NCI-H1105 (cell line): ENCODE data around the gene BARHL1.
"Not testable (repeated sequence)": the region's sequence is repeated elsewhere in the genome, so short reads cannot be mapped to it uniquely, and the experiment has no call there.

Experiments
- DNase-seq: peaks from one replicate; lab custom pipeline; 2025; lab: John Stamatoyannopoulos, UW

Gene BARHL1

DNA sequence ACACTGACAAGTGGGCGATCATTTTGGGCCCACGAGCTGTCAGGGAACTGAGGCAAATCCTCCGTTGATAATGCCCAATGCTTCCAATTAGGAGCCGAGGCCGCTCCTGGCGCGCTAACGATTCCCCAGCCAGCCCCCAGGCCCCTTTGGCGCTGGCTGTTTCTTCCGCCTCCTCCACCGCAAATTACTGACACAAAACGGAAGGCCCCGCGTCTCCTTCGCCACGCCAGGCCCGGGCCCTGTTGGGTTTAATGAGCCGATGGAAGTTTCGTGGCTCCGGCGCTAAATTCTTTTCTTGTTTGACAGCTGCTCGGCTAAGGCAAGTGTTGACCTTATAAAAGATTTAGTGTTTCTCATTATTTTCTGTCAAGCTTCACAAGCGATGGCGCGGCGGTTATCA is 25.7 kb upstream of the BARHL1 start:
- no peak for DNase-seq

DNA sequence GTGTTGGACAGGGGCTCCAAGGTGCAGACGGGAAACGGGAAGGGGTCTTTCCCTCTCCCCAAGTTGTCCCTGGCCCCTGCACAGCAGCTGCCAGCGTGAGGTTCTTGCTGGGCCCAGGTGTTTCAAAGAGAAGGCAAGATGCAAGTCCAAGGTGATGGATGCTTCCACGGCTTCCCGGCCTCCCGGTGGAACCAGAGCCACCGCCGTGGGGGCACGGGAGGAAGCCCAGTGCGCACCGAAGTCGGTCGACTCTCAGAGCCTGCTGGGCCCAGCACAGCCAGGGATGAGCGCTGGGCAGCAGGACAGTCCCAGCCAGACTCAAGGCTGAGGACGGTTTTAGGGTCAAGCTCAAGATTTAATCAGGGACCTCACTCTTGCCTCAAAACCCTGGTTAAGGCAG is 25.2 kb upstream of the BARHL1 start:
- no peak for DNase-seq

DNA sequence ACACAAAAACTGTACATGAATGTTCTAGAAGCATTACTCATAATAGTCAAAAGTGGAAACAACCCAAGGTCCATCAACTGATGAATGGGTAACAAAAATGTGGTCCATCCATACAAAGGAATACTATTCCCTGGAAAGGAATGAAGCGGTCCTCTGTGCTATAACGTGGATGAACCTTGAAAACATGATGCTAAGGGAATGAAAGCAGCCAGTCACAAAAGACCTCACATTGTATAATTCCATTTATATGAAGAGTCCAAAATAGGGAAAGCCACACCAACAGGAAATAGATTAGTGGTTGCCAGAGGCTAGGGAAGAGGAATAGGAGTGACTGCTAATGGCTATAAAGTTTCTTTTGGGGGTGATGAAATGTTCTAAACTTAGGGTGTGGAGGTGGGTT is 22.7 kb upstream of the BARHL1 start:
- no peak for DNase-seq

- no peak for DNase-seq
Measured at GRCh38 chr9:132560616-132561202, 21.7 kb upstream of the BARHL1 start.

DNA sequence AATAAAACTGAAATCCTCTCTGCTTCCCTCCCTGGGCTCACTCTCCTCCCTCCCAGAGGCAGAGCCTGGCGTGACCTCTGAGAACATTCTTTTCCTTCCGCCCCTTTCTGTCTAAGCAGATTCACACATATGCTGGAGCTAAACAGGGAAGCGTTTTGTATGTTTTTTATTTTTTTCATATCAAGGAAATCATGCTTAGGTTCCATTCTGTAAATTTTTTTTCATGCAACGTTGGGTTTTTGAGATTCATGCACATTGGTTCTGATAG is 20.2 kb upstream of the BARHL1 start:
- no peak for DNase-seq

- DNase-seq = no peak
Measured at GRCh38 chr9:132564526-132564925, 17.9 kb upstream of the BARHL1 start.

GRCh38 chr9:132568787-132569186 is 13.6 kb upstream of the BARHL1 start:
- not testable (repeated sequence) for DNase-seq

DNA sequence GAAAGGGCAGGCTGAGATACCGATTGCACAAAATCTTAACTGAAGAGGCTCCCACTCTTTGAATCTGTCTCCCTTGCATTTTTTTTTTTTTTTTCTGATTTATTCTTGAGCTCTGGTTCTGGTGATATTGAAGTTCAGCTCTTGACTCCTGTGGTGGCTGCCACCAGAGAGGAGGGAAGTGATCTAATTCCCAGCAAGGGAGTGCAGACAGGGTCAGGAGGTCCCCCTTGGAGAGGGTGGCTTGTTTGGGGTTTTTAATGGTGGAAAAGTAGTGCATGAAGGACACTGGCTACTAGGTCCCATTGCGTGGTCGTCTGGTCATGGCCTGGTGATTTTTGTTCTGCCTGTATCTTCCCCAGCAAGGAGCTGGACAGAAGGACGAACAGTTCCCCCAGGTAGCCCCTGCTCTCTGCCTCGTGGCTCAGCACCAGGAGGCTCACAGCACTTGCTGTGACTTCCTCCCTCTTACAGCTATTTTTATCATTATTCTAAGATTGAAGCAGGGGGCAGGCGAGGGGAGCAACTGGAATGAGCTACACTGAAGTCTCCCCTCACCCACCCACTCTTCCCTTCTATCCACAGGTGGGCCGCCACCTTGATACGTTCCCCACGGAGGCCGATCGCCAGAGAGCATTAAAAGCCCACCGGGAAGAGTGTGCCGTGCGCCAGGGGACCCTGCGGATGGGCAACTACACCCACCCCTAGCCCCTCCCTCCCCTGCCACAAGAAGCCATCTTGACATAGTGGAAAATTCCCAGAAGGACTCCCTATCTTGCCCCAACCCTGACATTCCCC is 10.4 kb upstream of the BARHL1 start:
- DNase-seq = no peak

DNA sequence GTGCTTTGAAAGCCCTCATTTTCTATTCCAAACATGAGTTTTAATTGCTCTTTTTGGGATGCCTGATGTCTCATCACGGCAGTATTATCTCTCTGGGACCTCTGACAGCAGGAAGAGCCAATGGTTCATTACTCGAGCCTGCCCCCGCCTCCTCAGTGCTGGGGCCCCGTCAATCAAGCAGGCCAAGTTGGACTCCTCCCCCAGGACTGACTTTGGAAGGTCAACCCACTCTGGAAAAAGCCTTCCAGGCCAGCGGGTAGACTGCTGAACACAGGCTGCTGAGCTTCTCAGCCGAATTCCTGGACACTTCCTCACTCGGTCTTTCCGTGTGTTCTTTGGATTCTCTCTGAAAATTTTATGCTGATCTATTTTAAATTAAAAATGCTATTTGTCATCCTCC is 9.5 kb upstream of the BARHL1 start:
- no peak for DNase-seq

DNA sequence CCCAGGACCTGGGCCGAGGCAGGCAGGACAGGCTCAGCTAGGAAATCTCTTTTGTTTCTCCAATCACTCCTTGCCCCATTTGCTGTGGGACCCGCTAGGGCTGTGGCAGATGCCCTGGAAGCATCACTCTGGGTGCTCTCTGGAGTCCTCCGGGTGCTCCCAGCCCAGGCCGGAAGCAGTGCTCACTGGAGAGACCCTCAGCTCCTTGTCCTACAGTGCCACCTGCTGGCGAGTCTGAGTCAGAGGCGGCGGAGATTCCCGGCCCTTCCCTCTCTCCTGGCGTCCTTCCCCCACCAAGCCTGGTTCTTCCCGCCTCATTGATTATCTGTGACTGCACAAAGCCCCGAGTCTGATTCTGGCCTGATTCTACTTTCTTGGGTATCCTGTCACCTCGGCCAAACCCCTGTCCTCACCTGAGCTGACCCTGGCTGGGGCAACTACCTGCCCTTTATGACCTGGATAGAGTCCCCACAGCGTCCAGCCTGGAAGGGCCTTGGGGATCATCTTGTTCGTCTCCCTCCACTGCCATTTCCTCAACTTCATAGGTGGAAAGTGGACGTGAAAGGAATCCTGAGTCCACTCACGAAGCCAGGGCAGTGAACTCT is 7.3 kb upstream of the BARHL1 start:
- DNase-seq = peak; percentile 66

DNA sequence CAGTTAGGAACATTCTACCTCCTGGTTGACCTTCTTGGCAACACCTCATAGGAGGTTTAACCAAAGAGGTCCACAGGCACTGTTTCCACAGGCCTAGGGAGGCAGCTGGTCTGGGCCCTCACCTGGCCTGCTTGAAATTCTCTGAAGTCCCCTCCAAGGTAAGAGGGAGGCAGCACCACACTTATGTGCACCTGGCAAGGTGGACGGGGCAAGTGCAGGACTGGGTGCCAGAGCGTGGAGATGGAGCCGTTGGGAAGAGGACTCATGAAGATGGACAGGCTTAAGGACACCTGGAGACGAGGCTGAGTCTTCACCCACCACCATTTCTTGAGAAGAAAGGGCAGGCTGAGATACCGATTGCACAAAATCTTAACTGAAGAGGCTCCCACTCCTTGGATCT is 6.6 kb upstream of the BARHL1 start:
- no peak for DNase-seq

- no peak for DNase-seq
Measured at GRCh38 chr9:132577119-132577518, 5.3 kb upstream of the BARHL1 start.

- no peak for DNase-seq
Measured at GRCh38 chr9:132578367-132578932, 4.0 kb upstream of the BARHL1 start.

DNA sequence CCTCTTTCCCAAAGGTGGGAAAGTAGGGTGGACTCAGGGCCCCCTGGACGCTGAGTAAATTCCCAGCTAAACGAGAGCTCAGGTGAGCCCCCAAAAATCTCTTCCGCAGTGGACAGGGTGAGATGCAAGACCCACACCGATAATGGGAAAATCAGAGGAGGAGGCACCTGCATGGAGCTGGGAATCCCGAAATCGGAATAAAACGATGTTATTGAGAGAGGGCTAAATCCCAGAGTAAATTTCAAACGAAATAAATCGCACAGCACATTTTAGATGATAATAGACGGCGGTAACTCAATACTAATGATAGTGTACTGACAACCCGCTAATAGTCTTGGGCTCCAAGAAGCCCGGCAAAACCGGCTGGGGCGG is 3.0 kb upstream of the BARHL1 start:
- no peak for DNase-seq

DNA sequence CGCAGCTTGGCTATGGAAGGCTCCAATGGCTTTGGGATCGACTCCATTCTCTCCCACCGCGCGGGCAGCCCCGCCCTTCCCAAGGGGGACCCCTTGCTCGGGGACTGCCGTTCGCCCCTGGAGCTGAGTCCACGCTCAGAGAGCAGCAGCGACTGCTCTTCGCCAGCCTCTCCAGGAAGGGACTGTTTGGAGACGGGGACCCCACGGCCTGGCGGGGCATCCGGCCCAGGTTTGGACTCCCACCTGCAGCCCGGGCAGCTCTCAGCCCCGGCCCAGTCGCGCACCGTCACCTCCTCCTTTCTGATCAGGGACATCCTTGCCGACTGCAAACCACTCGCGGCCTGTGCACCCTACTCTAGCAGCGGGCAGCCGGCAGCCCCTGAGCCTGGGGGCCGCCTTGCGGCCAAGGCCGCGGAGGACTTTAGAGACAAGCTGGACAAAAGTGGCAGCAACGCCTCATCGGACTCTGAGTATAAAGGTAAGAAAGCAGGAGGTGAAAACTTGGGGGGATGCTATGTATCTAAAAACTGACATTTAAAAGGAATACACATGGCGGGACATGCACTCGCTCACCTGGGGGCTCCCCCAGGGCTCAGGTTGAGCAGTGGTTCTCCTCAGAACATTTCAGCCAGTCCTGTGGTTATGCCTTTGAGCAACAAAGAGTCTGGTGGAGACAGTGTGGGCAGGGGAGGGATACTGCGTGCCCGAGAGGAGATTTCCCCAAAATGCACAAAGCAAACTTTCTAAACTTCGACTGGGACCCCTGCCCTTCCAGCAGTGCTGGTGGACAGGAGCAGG is 579 bp downstream of the BARHL1 start:
- no peak for DNase-seq

DNA sequence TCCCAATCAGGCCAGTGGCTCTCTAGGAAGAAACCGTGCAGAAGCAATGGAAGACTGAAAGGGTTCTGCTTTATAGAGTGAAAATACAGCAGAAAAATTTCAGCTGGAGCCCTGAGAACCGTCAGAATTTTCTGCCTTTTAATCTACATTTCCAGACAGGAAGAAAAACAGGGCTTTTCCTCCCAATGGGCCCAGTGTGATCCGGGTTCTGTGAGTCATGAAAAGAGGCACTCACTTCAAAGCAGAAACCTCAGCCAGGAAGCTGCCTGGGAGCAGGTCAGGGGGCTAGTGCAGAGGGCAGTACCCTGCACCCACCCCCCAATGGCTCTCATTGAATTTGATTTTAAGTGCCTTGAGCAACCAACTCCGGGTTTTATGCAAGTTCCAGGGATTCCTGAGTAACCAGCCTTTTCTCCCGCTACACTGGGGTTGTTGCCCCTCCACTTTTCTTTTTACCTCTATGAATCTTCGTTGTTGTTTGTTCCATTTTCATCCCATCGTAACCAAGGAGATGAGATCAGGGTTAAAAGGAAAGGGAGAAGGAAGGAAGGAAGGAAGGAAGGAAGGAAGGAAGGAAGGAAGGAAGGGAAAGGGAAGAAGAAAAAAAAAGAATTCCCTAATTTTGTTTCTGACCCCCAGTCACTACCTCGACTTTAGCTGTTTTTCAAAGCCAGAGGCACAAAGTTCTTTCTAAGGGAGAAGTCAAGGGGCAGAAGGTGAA is 1.3 kb downstream of the BARHL1 start:
- no peak for DNase-seq

- no peak for DNase-seq
Measured at GRCh38 chr9:132584601-132585560, 2.5 kb downstream of the BARHL1 start.

- no peak for DNase-seq
Measured at GRCh38 chr9:132585954-132586829, 3.8 kb downstream of the BARHL1 start.

DNA sequence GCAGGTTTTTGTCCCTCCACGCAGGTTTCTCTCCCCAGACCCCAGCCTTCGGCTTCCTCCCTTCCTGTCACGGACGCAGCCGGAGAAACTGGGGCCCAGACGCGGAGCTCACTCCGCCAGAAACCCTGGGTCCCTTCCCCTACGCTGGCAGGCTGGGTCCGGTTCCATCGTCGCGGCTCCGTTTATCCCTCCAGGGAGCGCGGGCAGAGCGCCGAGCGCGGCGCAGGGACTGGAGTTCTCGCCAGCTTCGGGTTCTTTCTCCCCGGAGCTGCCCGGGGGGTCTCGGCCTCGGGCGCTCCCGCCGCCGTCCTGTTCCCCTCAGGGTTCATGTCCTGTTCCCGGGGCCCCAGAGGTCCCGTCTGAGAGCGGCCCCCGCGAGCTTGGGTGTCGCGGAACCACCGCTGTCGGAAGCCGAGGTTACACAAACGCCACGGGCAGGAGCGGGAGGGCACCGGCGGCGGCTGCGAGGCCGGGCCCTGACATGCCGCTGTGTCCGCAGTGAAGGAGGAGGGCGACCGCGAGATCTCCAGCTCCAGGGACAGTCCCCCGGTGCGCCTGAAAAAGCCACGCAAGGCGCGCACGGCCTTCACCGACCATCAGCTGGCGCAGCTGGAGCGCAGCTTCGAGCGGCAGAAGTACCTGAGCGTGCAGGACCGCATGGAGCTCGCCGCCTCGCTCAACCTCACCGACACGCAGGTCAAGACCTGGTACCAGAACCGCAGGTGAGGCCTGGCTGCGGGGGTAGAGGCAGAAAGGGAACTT is 4.6 kb downstream of the BARHL1 start:
- no peak for DNase-seq
